NCI-H2196 treated with DMSO at 0.1 percent for 48 hours (cell line): ENCODE data around the gene OR2A12.
A peak's percentile ranks its signal among the peaks of the same experiment; 100 is the strongest.
"Not testable (repeated sequence)": the region's sequence is repeated elsewhere in the genome, so short reads cannot be mapped to it uniquely, and the experiment has no call there.

Experiments
- DNase-seq: peaks from one replicate; lab custom pipeline; 2025; ENCODE audit not compliant: unreplicated experiment; lab: John Stamatoyannopoulos, UW

The OR2A12 gene

GRCh38 chr7:144113651-144114050, 27.6 kb downstream of the OR2A12 start:
- no peak for DNase-seq

- DNase-seq, result no peak
These were observed 32.3 kb downstream of the OR2A12 start for GRCh38 chr7:144118341-144118740.

- no peak for DNase-seq
These were observed 36.8 kb downstream of the OR2A12 start, which contains the start of gene OR2A14 for GRCh38 chr7:144122876-144123275. Gene OR2A14, plus strand, starts transcription at chr7:144123176. Its CDS starts 5,937 bp downstream, at chr7:144129113.

- peak; percentile 12 for DNase-seq
These were observed 41.7 kb downstream of the OR2A12 start for GRCh38 chr7:144127714-144128334.

- DNase-seq, result not testable (repeated sequence)
These were observed 43.5 kb downstream of the OR2A12 start for GRCh38 chr7:144129601-144130000.

GRCh38 chr7:144130730-144131129, 44.7 kb downstream of the OR2A12 start:
- no peak for DNase-seq

- no peak for DNase-seq
These were observed 46.2 kb downstream of the OR2A12 start for GRCh38 chr7:144132262-144132661.

- no peak for DNase-seq
These were observed 47.2 kb downstream of the OR2A12 start for GRCh38 chr7:144133307-144133706.

- DNase-seq, result no peak
These were observed 48.0 kb downstream of the OR2A12 start for GRCh38 chr7:144134116-144134515.

GRCh38 chr7:144137501-144137900, 51.4 kb downstream of the OR2A12 start:
- DNase-seq, result no peak

- no peak for DNase-seq
These were observed 56.1 kb downstream of the OR2A12 start for GRCh38 chr7:144142187-144142586.

GRCh38 chr7:144144426-144144825, 58.3 kb downstream of the OR2A12 start:
- DNase-seq, result no peak

- DNase-seq, result no peak
These were observed 62.2 kb downstream of the OR2A12 start for GRCh38 chr7:144148224-144148827.
